HG02943 (cell line): Measurements from ENCODE around the gene ZNF507.
"Not testable (repeated sequence)": the region's sequence is repeated elsewhere in the genome, so short reads cannot be mapped to it uniquely, and the experiment has no call there.

Source experiments
- ATAC-seq: cut with Tn5 transposase; IDR thresholded peaks from one replicate; pipeline ENCODE4 v1.9.1; 2021; ENCODE audit warnings: mild to moderate bottlenecking, low read depth, moderate library complexity; ENCODE audit not compliant: unreplicated experiment

Gene ZNF507

DNA sequence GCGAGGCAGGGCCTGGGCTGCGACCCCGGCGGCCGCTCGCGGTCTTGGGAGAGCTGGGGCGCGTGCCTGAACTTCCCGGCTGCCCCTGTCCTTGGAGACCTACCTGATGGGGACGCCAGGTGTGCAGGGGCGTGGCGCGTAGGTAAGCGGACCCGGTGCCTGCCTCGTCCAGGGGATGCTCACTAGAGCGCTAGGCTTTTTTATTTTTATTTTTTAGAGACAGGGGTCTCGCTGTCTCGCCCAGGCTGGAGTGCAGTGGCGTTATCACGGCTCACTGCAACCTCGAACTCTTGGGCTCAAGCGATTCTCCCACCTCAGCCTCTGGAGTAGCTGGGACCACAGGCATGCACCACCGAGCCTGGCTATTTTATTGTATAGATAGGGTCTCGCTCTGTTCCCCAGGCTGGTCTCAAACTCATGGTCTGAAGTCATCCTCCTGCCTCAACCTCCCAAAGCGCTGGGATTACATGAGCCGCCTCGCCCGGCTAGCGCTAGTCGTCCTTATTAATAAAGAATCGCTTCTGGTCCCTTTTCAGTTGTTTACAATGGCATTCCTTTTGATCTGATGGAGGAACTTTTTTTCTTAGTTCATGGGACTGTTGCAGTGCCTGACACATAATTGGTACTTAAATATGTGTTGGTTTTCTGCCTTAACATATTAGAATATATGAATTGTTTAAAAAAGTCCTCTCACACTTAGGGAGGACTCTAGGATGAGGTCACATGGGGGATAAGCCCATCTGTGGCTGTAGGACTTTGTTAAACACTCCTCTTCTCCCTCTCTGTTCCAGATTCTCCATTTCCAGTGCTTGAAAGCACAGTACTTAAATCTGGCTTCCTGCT lies 61.0 kb downstream of the ZNF507 start:
- ATAC-seq, result no peak

DNA sequence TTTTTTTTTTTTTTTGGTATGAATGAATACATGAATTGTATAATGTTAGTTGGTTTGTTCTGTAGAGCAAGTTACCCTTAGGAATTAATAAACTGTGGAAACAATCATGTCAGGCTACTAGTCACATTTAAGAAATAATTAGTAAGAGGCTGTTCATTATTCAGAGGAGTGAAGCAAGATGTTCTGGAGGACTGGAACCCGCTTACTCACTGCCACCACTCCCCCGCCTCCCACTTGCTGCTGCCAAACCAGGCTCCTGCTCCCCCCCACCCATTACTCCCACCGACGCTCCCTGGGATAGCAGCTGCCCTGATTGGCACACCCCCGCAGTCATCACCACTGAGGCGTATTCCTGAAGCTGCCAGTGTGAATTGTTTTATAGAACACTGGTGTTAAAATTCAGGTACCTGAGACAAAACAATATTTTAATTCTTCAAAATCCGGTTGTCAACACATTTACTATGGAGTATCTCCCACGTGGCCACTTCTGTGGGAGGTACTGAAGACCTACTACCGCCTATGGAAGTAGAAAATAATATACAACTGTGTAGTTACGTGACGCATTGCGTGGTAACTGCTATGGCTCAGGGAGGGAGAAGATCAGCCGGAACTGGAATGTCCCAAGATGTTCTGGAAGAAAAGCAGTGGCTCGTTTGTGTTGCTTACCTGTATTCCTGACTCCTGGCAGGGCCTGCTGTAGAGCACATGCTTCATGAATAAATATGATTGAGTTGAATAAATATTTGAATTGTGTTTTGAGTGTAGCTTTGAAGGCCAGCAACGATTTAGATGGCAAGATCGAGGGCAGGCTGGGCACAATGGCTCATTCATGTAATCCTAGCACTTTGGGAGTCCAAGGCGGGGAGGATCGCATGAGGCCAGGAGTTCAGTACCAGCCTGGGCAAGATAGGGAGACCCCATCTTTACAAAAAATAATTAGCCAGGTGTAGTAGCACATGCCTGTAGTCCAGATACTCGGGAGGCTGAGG lies 61.9 kb downstream of the ZNF507 start:
- ATAC-seq, result no peak

DNA sequence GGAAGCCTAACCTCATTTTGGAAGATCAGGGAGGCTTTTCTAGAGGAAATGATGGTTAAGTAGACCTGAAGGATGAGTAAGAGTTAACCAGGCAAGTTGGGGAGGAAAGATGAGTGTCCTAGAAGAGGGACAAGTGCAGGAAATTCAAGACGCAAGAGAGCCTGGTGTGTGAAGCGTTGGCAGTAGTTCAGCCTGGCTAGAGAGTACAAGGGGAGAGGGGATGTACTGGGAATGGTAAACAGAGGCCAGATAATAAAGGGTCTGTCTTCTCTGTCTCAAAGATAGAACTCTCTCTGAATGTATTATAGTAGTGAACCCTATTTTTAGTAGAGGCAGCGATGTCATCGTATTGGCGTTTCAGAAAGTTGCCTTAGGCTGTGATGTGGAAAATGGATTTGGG lies 69.8 kb downstream of the ZNF507 start:
- ATAC-seq, result no peak

DNA sequence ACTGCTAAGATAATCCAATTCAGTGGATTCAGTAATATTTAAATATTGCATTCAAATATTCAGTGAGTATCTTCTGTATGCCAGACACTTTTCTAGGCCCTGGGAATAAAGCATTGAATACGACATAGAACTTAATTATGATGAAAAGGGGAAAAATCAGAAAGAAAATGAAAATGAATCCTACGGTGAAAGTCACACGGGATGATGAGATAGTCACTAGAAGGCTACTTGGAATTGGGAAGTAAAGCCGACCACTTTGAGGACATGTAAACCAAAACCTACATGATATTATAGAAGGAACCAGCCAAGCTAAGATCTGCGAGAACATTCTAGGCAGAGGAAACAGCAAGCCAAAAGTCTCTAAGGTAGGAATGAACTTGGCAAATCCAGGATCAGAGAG lies 70.3 kb downstream of the ZNF507 start:
- no peak for ATAC-seq

DNA sequence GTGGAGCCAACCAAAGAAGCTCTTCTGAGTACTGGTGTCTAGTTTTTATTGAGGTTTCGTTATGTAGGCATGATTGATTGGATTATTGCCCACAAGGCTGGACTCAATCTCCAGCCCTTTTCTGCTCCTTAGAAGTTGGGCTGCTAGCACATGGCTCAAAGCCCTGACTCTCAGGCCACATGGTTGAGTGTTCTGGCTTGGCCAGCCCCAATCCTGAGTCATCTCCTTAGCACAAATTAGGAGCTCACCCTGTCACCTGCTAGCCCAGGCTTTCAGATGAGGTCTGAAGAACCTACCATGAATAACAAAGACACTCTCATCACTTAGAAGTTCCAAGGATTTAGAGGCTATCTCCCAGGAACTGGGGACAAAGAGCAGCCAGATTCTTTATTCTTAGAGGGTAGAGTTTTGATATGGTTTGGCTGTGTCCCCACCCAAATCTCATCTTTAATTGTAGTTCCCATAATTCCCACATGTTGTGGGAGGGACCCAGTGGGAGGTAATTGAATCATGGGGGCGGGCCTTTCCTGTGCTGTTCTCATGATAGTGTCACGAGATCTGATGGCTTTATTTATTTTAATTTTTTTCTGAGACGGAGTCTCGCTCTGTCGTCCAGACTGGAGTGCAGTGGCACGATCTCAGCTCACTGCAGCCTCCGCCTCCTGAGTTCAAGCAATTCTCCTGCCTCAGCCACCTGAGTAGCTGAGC lies 71.5 kb downstream of the ZNF507 start:
- ATAC-seq, result no peak

DNA sequence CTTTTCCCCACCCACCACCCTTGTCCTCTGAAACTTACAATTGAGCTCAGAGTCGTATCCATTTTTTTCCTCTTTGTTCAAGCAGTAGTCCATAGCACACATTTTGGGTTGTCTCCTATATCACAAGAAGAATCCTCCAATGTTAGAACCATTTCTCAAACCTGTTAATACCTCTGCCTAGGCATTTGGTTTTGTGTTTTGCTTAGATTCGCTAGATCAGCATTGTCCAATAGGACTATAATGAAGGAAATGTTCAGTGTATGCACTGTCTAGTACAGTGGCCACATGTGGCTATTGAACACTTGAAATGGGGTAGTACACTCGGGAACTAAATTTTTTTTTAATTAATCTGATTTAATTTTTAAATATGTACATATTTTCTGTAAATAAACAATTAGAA lies 72.7 kb downstream of the ZNF507 start:
- no peak for ATAC-seq

DNA sequence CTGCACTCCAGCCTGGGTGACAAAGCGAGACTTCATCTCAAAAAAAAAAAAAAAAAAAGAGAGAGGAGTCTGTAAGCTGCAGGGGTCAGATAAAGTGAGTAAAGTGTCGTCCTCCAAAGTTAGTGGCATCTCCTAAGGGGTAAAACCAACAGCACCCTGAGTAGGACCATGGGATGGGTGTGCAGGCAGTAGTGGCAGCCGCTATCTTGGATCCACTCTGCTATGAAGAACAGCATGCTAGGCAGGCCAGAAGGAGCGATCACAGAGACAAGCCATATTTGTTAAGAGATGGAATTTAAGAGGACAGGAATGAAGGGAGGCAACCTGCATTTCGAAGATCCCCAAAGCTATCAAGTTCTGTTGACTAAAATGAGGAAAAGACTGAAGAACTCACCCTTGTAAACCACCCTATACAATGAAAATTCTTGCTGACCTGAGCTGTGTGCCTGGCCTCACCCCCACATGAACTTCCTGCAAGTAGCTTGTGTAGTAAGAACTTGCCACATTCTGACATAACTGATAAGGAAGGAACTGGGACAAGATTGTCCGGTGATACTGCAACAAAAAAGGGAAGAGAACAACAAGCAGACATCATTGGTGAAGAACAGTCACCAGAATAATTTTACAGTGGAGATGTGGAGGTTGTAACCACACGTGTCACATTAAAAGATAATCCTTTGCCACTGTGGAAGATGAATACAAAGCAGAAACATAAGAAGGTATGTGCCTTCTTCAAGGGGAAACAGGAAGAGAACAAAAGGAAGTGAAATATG lies 76.4 kb downstream of the ZNF507 start:
- no peak for ATAC-seq

DNA sequence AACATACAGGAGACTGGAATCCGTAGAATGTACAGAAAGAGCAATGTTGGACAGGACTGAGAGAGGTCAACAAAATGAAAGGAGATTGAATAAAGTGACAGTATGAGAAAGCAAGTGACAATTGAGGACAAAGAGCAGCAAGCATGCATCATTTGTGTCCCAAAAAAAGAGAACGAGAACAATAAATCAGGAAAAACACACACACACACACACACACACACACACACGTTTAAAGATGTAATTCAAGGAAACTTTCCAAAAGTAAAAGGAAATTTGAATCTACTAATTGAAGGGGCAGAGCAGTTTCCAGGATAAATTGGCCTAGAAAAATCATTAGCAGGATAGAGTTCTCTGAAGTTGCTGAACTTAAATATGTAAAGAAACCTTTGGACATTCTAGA lies 77.0 kb downstream of the ZNF507 start:
- ATAC-seq, result no peak

DNA sequence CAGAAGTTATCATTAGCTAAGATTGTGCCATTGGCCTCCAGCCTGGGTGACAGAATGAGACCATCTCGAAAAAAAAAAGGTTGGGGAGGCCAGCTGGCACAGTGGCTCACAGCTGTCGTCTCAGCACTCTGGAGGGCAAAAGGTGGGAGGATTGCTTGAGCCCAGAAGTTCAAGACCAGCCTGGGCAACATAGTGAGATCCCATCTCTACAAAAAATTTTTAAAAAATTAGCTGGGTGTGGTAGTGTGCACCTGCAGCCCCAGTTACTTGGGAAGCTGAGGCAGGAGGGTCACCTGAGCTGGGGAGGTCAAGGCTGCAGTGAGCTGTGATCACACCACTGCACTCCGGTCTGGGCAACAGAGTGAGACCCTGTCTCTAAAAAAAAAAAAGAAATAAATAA lies 78.5 kb downstream of the ZNF507 start:
- ATAC-seq, result not testable (repeated sequence)

DNA sequence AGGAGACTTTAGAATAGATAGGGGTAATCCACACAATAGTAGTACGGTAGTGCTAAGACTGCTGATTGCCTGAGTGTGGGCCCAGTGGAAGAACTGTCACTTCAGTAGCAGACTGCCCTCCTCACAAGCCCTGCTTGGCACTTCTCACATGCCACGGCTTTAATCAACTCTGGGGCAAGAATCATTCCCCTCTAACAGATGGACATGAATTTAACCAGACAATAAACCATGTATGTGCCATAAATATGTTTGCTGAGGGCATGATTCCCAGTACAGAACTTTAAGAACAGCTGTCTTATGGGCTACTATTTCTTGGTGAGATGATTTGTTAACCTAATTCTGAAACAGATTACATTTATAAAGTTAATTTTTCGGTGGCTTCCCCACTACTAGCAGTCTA lies 82.1 kb downstream of the ZNF507 start:
- no peak for ATAC-seq

DNA sequence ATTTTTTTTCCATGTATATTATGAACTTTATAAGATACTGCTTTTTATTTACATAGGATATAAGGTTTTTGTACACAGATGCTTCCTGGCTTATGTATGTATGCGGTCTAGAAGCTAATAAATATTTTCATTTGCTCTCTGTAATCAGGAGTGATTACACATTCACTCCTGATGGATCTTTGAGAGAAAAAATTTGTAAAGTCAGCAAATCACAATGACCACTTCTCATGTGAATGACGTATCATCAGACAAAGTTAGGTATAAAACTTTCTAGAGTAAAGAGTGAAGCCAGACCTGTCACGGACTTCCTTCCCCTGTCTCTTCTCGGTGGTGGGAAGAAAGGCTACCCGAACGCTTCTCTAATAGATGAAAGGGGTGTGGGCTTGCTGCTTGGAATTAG lies 91.3 kb downstream of the ZNF507 start:
- no peak for ATAC-seq

DNA sequence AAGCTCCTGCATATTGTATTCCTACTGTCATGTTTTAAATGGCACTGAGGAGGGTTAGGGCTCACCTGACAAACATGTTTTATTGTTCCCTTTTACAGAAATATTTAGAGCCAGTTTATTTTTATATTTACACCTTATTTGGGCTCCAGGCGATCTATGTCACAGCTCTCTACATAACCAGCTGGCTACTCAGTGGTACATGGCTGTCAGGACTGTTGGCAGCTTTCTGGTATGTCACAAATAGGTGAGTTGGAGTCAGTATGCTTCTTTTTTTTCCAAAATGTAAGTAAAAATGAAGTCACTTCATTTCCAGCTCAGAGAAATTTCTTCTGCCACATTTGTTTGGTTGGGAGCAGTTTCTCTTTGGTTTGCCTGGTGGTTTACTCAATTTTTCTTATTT lies 91.7 kb downstream of the ZNF507 start:
- no peak for ATAC-seq
